Liver (tissue), 9 donors: Measurements from ENCODE around the gene GPR15LG. TPM values are rescaled to one million over a fixed set of nuclear protein-coding genes. Genes with fewer than 3 reads are reported as not detected.

Source experiments
- DNase-seq: peaks from one replicate; pipeline ENCODE4 v3.0.0-alpha.2; 2017; ENCODE audit warnings: low spot score
- H3K27ac ChIP-seq, 2 donors: one replicate each; pipeline ENCODE4 v1.7.0; 2013; ENCODE audit warnings: inconsistent platforms in 2 of 2, low read length in 2 of 2, control low read depth in 1 of 2, low read depth in 1 of 2, mild to moderate bottlenecking in 1 of 2
- H3K27me3 ChIP-seq, 4 donors: one replicate each; pipeline versions ENCODE4 v1.6.1 to v1.7.0; 2013; ENCODE audit warnings: low read length in 3 of 4, inconsistent platforms in 1 of 4, mild to moderate bottlenecking in 1 of 4, moderate library complexity in 1 of 4; ENCODE audit not compliant: control insufficient read depth in 4 of 4, insufficient read depth in 4 of 4
- H3K36me3 ChIP-seq, 4 donors: one replicate each; pipeline versions ENCODE4 v1.6.1 to v1.7.0; 2013; ENCODE audit warnings: low read length in 3 of 4, mild to moderate bottlenecking in 3 of 4, low read depth in 1 of 4, moderate library complexity in 1 of 4; ENCODE audit not compliant: control insufficient read depth in 4 of 4, insufficient read depth in 3 of 4
- H3K4me1 ChIP-seq, 4 donors: one replicate each; pipeline versions ENCODE4 v1.6.1 to v1.7.0; 2013; ENCODE audit warnings: low read length in 3 of 4, mild to moderate bottlenecking in 3 of 4, moderate library complexity in 1 of 4; ENCODE audit not compliant: control insufficient read depth in 4 of 4, insufficient read depth in 4 of 4
- H3K4me3 ChIP-seq, 3 donors: one replicate each; pipeline versions ENCODE4 v1.6.1 to v1.7.0; 2013; ENCODE audit warnings: low read length in 3 of 3, control low read depth in 1 of 3, low read depth in 1 of 3, mild to moderate bottlenecking in 1 of 3
- H3K9ac ChIP-seq, 2 donors: one replicate each; pipeline ENCODE4 v1.7.0; 2013; ENCODE audit warnings: low read length in 2 of 2, mild to moderate bottlenecking in 2 of 2, moderate library complexity in 2 of 2, control low read depth in 1 of 2, low read depth in 1 of 2
- H3K9me3 ChIP-seq, 4 donors: one replicate each; pipeline versions ENCODE4 v1.6.1 to v1.7.0; 2013; ENCODE audit warnings: low read length in 3 of 4; ENCODE audit not compliant: control insufficient read depth in 4 of 4
- EGR1 ChIP-seq, 2 donors: IDR thresholded peaks; 2 replicates each; pipeline ENCODE4 v1.6.1; 2016 to 2018; ENCODE audit warnings: antibody characterized with exemption in 2 of 2, low read depth in 2 of 2
- FOXA1 ChIP-seq: IDR thresholded peaks from 2 replicates; pipeline ENCODE4 v1.6.1; 2016; ENCODE audit warnings: antibody characterized with exemption
- FOXA2 ChIP-seq: IDR thresholded peaks from 2 replicates; pipeline ENCODE4 v1.6.1; 2016; ENCODE audit warnings: antibody characterized with exemption
- GABPA ChIP-seq, 2 donors: IDR thresholded peaks in 1 of 2; conservative IDR thresholded peaks in 1 of 2; 2 replicates each; pipeline ENCODE4 v1.6.1; 2016; ENCODE audit warnings: antibody characterized with exemption in 2 of 2, mild to moderate bottlenecking in 1 of 2, moderate library complexity in 1 of 2
- HNF4A ChIP-seq, 2 donors: conservative IDR thresholded peaks; 2 replicates each; pipeline ENCODE4 v1.6.1; 2016; ENCODE audit warnings: antibody characterized with exemption in 2 of 2, mild to moderate bottlenecking in 2 of 2
- JUND ChIP-seq, 2 donors: IDR thresholded peaks; 2 replicates each; pipeline ENCODE4 v1.6.1; 2016; ENCODE audit warnings: antibody characterized with exemption in 2 of 2
- NR2F2 ChIP-seq: IDR thresholded peaks from 2 replicates; pipeline ENCODE4 v1.6.1; 2016; ENCODE audit warnings: antibody characterized with exemption
- RAD21 ChIP-seq, 2 donors: IDR thresholded peaks; 2 replicates each; pipeline ENCODE4 v1.6.1; 2016; ENCODE audit warnings: antibody characterized with exemption in 2 of 2, mild to moderate bottlenecking in 2 of 2
- RXRA ChIP-seq, 2 donors: IDR thresholded peaks; 2 replicates each; pipeline ENCODE4 v1.6.1; 2017 to 2018; ENCODE audit warnings: antibody characterized with exemption in 2 of 2, mild to moderate bottlenecking in 1 of 2
- SP1 ChIP-seq: IDR thresholded peaks from 2 replicates; pipeline ENCODE4 v1.6.1; 2018; ENCODE audit warnings: antibody characterized with exemption, mild to moderate bottlenecking
- YY1 ChIP-seq: IDR thresholded peaks from 2 replicates; pipeline ENCODE4 v1.6.1; 2016; ENCODE audit warnings: antibody characterized with exemption, mild to moderate bottlenecking
- WGBS: extraction: QIAGEN DNeasy Blood & Tissue Kit; methylation state at CpG from one replicate; pipeline ENCODE4 v1.1.7; 2013; 5-methylcytosine and 5-hydroxymethylcytosine counted together
- polyA plus RNA-seq, 2 donors: library from polyadenylated mRNA; stranded (reverse) in 1 of 2; unstranded in 1 of 2; fragments of 200-250 nt in 1 of 2; fragments of >200 nt in 1 of 2; fragmentation: Nextera tagmentation in 1 of 2; extraction: Ambion mirVana in 1 of 2; gene quantifications; one replicate each; pipeline versions ENCODE4 v1.2.1 to v1.2.3, GENCODE V29; 2013 to 2015
- total RNA-seq, 2 donors: library from RNA; depleted of rRNA; stranded (reverse); fragments of >200 nt; gene quantifications; one replicate each; pipeline ENCODE4 v1.2.3, GENCODE V29; 2014
- TF ChIP-seq, protein P1 (sequence below): fragments of 150-350 bp; IDR thresholded peaks from 2 replicates; pipeline ENCODE4 v1.5.1; 2017; ENCODE audit warnings: improper control_type of control experiment, low read depth, low read length; ENCODE audit not compliant: missing input control
- TF ChIP-seq, protein P2 (sequence below): IDR thresholded peaks from 2 replicates; pipeline ENCODE4 v1.6.1; 2016; ENCODE audit warnings: antibody characterized with exemption
- TF ChIP-seq, protein P3 (sequence below): IDR thresholded peaks from 2 replicates; pipeline ENCODE4 v1.6.1; 2016; ENCODE audit warnings: antibody characterized with exemption
- TF ChIP-seq, protein P4 (sequence below): IDR thresholded peaks from 2 replicates; pipeline ENCODE4 v1.6.1; 2016; ENCODE audit warnings: antibody characterized with exemption, mild to moderate bottlenecking
- donor health status: healthy.
- donor health status: healthy.
- donor health status: healthy.
- donor health status: healthy.
- donor health status: healthy.

GPR15LG gene
- total and polyA plus RNA-seq, 4 donors = not detected

DNA sequence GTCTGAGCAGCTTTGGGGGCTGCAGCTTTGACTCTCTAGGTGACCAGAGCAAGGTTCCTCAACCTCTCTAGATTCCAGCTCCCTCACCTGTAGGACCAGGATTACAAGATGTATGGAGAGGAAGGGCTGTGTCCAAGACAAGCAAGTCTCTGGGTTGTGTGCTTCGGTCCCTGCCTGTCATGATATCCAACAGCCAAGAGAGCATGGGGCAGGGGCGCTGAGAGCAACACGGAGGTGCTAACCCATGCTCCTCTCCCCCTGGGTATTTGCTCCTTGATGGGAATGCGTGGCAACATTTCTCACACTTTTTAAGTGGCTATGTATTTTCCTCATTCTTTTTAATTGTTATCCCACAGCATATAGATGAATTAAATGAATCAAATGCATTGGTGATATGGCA, 31.0 kb downstream of the GPR15LG start:
- no peak for DNase-seq
- no peaks in the 10 kb centered on the region for H3K9me3 ChIP-seq
- H3K4me3 ChIP-seq = no peak overlapping the region
- H3K27me3 ChIP-seq = peaks cover 0 to 6% (median 0%) of the 10 kb centered on the region in 4 donors
- 89% methylated on average over 4 of the region's 4 CpGs for WGBS
- H3K27ac ChIP-seq = no peak overlapping the region
- TF ChIP-seq SP1 (no peak), HNF4A (conservative IDR thresholded peaks at IDR 0.05) (no peak), FOXA2 (no peak), GABPA (IDR thresholded peaks at IDR 0.05 in 1 of 2, conservative IDR thresholded peaks at IDR 0.05 in 1 of 2) (no peak), YY1 (no peak), RAD21 (IDR thresholded peaks at IDR 0.05) (no peak), EGR1 (IDR thresholded peaks at IDR 0.05; ENCODE audit: low read depth in 2 of 2) (no peak), RXRA (IDR thresholded peaks at IDR 0.05) (no peak), NR2F2 (no peak), JUND (IDR thresholded peaks at IDR 0.05) (no peak), FOXA1 (no peak)
- TF ChIP-seq, protein P1, sequence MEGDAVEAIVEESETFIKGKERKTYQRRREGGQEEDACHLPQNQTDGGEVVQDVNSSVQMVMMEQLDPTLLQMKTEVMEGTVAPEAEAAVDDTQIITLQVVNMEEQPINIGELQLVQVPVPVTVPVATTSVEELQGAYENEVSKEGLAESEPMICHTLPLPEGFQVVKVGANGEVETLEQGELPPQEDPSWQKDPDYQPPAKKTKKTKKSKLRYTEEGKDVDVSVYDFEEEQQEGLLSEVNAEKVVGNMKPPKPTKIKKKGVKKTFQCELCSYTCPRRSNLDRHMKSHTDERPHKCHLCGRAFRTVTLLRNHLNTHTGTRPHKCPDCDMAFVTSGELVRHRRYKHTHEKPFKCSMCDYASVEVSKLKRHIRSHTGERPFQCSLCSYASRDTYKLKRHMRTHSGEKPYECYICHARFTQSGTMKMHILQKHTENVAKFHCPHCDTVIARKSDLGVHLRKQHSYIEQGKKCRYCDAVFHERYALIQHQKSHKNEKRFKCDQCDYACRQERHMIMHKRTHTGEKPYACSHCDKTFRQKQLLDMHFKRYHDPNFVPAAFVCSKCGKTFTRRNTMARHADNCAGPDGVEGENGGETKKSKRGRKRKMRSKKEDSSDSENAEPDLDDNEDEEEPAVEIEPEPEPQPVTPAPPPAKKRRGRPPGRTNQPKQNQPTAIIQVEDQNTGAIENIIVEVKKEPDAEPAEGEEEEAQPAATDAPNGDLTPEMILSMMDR = no peak
- TF ChIP-seq, protein P2, sequence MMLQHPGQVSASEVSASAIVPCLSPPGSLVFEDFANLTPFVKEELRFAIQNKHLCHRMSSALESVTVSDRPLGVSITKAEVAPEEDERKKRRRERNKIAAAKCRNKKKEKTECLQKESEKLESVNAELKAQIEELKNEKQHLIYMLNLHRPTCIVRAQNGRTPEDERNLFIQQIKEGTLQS = no peak
- TF ChIP-seq, protein P3, sequence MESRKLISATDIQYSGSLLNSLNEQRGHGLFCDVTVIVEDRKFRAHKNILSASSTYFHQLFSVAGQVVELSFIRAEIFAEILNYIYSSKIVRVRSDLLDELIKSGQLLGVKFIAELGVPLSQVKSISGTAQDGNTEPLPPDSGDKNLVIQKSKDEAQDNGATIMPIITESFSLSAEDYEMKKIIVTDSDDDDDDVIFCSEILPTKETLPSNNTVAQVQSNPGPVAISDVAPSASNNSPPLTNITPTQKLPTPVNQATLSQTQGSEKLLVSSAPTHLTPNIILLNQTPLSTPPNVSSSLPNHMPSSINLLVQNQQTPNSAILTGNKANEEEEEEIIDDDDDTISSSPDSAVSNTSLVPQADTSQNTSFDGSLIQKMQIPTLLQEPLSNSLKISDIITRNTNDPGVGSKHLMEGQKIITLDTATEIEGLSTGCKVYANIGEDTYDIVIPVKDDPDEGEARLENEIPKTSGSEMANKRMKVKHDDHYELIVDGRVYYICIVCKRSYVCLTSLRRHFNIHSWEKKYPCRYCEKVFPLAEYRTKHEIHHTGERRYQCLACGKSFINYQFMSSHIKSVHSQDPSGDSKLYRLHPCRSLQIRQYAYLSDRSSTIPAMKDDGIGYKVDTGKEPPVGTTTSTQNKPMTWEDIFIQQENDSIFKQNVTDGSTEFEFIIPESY = no peak
- TF ChIP-seq, protein P4, sequence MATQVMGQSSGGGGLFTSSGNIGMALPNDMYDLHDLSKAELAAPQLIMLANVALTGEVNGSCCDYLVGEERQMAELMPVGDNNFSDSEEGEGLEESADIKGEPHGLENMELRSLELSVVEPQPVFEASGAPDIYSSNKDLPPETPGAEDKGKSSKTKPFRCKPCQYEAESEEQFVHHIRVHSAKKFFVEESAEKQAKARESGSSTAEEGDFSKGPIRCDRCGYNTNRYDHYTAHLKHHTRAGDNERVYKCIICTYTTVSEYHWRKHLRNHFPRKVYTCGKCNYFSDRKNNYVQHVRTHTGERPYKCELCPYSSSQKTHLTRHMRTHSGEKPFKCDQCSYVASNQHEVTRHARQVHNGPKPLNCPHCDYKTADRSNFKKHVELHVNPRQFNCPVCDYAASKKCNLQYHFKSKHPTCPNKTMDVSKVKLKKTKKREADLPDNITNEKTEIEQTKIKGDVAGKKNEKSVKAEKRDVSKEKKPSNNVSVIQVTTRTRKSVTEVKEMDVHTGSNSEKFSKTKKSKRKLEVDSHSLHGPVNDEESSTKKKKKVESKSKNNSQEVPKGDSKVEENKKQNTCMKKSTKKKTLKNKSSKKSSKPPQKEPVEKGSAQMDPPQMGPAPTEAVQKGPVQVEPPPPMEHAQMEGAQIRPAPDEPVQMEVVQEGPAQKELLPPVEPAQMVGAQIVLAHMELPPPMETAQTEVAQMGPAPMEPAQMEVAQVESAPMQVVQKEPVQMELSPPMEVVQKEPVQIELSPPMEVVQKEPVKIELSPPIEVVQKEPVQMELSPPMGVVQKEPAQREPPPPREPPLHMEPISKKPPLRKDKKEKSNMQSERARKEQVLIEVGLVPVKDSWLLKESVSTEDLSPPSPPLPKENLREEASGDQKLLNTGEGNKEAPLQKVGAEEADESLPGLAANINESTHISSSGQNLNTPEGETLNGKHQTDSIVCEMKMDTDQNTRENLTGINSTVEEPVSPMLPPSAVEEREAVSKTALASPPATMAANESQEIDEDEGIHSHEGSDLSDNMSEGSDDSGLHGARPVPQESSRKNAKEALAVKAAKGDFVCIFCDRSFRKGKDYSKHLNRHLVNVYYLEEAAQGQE = no peak
- no peaks in the 10 kb centered on the region for H3K36me3 ChIP-seq
- no peak overlapping the region for H3K9ac ChIP-seq
- H3K4me1 ChIP-seq = no peaks in the 10 kb centered on the region
